ENCODE data around the gene TET2.

DNA sequence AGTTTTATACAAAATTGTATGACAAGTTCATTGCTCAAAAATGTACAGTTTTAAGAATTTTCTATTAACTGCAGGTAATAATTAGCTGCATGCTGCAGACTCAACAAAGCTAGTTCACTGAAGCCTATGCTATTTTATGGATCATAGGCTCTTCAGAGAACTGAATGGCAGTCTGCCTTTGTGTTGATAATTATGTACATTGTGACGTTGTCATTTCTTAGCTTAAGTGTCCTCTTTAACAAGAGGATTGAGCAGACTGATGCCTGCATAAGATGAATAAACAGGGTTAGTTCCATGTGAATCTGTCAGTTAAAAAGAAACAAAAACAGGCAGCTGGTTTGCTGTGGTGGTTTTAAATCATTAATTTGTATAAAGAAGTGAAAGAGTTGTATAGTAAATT is 131.0 kb downstream of the TET2 start:
- no peak for TF ChIP-seq CTCF (IDR thresholded peaks at IDR 0.05)
- TF ChIP-seq, protein P1, sequence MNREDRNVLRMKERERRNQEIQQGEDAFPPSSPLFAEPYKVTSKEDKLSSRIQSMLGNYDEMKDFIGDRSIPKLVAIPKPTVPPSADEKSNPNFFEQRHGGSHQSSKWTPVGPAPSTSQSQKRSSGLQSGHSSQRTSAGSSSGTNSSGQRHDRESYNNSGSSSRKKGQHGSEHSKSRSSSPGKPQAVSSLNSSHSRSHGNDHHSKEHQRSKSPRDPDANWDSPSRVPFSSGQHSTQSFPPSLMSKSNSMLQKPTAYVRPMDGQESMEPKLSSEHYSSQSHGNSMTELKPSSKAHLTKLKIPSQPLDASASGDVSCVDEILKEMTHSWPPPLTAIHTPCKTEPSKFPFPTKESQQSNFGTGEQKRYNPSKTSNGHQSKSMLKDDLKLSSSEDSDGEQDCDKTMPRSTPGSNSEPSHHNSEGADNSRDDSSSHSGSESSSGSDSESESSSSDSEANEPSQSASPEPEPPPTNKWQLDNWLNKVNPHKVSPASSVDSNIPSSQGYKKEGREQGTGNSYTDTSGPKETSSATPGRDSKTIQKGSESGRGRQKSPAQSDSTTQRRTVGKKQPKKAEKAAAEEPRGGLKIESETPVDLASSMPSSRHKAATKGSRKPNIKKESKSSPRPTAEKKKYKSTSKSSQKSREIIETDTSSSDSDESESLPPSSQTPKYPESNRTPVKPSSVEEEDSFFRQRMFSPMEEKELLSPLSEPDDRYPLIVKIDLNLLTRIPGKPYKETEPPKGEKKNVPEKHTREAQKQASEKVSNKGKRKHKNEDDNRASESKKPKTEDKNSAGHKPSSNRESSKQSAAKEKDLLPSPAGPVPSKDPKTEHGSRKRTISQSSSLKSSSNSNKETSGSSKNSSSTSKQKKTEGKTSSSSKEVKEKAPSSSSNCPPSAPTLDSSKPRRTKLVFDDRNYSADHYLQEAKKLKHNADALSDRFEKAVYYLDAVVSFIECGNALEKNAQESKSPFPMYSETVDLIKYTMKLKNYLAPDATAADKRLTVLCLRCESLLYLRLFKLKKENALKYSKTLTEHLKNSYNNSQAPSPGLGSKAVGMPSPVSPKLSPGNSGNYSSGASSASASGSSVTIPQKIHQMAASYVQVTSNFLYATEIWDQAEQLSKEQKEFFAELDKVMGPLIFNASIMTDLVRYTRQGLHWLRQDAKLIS (CRISPR knock-in tag; IDR thresholded peaks at IDR 0.05; ENCODE audit: borderline replicate concordance), result no peak
- TF ChIP-seq FOXP1 (CRISPR knock-in tag; IDR thresholded peaks at IDR 0.05; ENCODE audit: borderline replicate concordance), result no peak
- TF ChIP-seq ESRRA (CRISPR knock-in tag; IDR thresholded peaks at IDR 0.05; ENCODE audit: borderline replicate concordance), result no peak
- TF ChIP-seq USF2 (CRISPR knock-in tag; IDR thresholded peaks at IDR 0.05), result no peak

Data from WTC11 (cell line).